H9 (cell line): Measurements from ENCODE around the gene GLCCI1. TPM values are rescaled to one million over a fixed set of nuclear protein-coding genes. Genes with fewer than 3 reads are reported as not detected.

Experiments
- DNase-seq: peaks from one replicate; pipeline ENCODE4 v3.0.0-alpha.2; 2017
- H2AFZ ChIP-seq: one replicate; pipeline ENCODE4 v1.6.1; 2013; ENCODE audit warnings: mild to moderate bottlenecking, low read length, control low read depth, moderate library complexity
- H2AK5ac ChIP-seq: 2 replicates; pipeline ENCODE4 v1.6.1; 2013; ENCODE audit warnings: low read length, control low read depth, mixed read lengths; ENCODE audit not compliant: insufficient read length
- H2BK120ac ChIP-seq: one replicate; pipeline ENCODE4 v1.6.1; 2013; ENCODE audit warnings: low read depth, mild to moderate bottlenecking, low read length, control low read depth, inconsistent platforms; ENCODE audit not compliant: poor library complexity, severe bottlenecking
- H2BK12ac ChIP-seq: 2 replicates; pipeline ENCODE4 v1.6.1; 2013; ENCODE audit warnings: low read length, control low read depth, mixed read lengths, low read depth; ENCODE audit not compliant: insufficient read length
- H2BK15ac ChIP-seq: 2 replicates; pipeline ENCODE4 v1.6.1; 2013; ENCODE audit warnings: low read depth, low read length, control low read depth
- H2BK20ac ChIP-seq: one replicate; pipeline ENCODE4 v1.6.1; 2013; ENCODE audit warnings: low read depth, mild to moderate bottlenecking, low read length, control low read depth, inconsistent platforms; ENCODE audit not compliant: poor library complexity, severe bottlenecking
- H2BK5ac ChIP-seq: 2 replicates; pipeline ENCODE4 v1.6.1; 2013; ENCODE audit warnings: low read length, control low read depth, mixed read lengths; ENCODE audit not compliant: insufficient read length
- H3K14ac ChIP-seq: 2 replicates; pipeline ENCODE4 v1.6.1; 2013; ENCODE audit warnings: low read length, control low read depth; ENCODE audit not compliant: insufficient read depth
- H3K18ac ChIP-seq: 2 replicates; pipeline ENCODE4 v1.6.1; 2013; ENCODE audit warnings: low read depth, mild to moderate bottlenecking, mixed read lengths, low read length, control low read depth; ENCODE audit not compliant: insufficient read length
- H3K23ac ChIP-seq: 2 replicates; pipeline ENCODE4 v1.6.1; 2013; ENCODE audit warnings: low read length, control low read depth, mixed read lengths, low read depth; ENCODE audit not compliant: insufficient read length
- H3K23me2 ChIP-seq: 2 replicates; pipeline ENCODE4 v1.6.1; 2013; ENCODE audit warnings: low read depth, mild to moderate bottlenecking, mixed read lengths, low read length, control low read depth; ENCODE audit not compliant: insufficient read length, poor library complexity, severe bottlenecking
- H3K27ac ChIP-seq: 2 replicates; pipeline ENCODE4 v1.5.1; 2013; ENCODE audit warnings: low read length, control low read depth, mixed read lengths, low read depth; ENCODE audit not compliant: insufficient read length
- H3K27me3 ChIP-seq: 2 replicates; pipeline ENCODE4 v1.6.1; 2013; ENCODE audit warnings: low read length, control low read depth, inconsistent platforms; ENCODE audit not compliant: insufficient read depth
- H3K4ac ChIP-seq: 2 replicates; pipeline ENCODE4 v1.6.1; 2013; ENCODE audit warnings: low read depth, mild to moderate bottlenecking, control low read depth, inconsistent platforms, low read length, moderate library complexity
- H3K4me1 ChIP-seq: 2 replicates; pipeline ENCODE4 v1.6.1; 2013; ENCODE audit warnings: low read length, control low read depth, inconsistent platforms; ENCODE audit not compliant: insufficient read depth
- H3K4me2 ChIP-seq: 2 replicates; pipeline ENCODE4 v1.6.1; 2013; ENCODE audit warnings: low read length, control low read depth, mixed read lengths; ENCODE audit not compliant: insufficient read length, insufficient read depth
- H3K56ac ChIP-seq: 2 replicates; pipeline ENCODE4 v1.6.1; 2013; ENCODE audit warnings: low read depth, mild to moderate bottlenecking, mixed read lengths, low read length, control low read depth; ENCODE audit not compliant: insufficient read length
- H3K79me1 ChIP-seq: 2 replicates; pipeline ENCODE4 v1.6.1; 2013; ENCODE audit warnings: low read depth, mild to moderate bottlenecking, moderate library complexity, low read length, control low read depth, inconsistent platforms; ENCODE audit not compliant: insufficient read depth, poor library complexity, severe bottlenecking
- H3K79me2 ChIP-seq: 2 replicates; pipeline ENCODE4 v1.6.1; 2013; ENCODE audit warnings: low read length, control low read depth, inconsistent platforms; ENCODE audit not compliant: insufficient read depth
- H3K9ac ChIP-seq: 2 replicates; pipeline ENCODE4 v1.6.1; 2013; ENCODE audit warnings: low read length, control low read depth, mixed read lengths; ENCODE audit not compliant: insufficient read length; ENCODE audit errors: extremely low read depth
- H3K9me3 ChIP-seq: one replicate; pipeline ENCODE4 v1.6.1; 2013; ENCODE audit warnings: low read depth, low read length, inconsistent platforms; ENCODE audit not compliant: control insufficient read depth
- H3T11ph ChIP-seq: one replicate; pipeline ENCODE4 v1.6.1; 2013; ENCODE audit warnings: mild to moderate bottlenecking, low read length, control low read depth, inconsistent platforms
- H4K20me1 ChIP-seq: one replicate; pipeline ENCODE4 v1.6.1; 2013; ENCODE audit not compliant: control insufficient read depth, insufficient read length, insufficient read depth
- H4K5ac ChIP-seq: 2 replicates; pipeline ENCODE4 v1.6.1; 2013; ENCODE audit warnings: low read depth, mild to moderate bottlenecking, mixed read lengths, low read length, control low read depth; ENCODE audit not compliant: insufficient read length
- H4K8ac ChIP-seq: replicated peaks from 2 replicates; pipeline ENCODE4 v1.6.1; 2013; ENCODE audit warnings: low read length, control low read depth, mixed read lengths, low read depth; ENCODE audit not compliant: insufficient read length
- H4K91ac ChIP-seq: 2 replicates; pipeline ENCODE4 v1.6.1; 2013; ENCODE audit warnings: low read depth, mild to moderate bottlenecking, moderate library complexity, mixed read lengths, low read length, control low read depth; ENCODE audit not compliant: insufficient read length
- H3K27ac Mint-ChIP-seq, 3 experiments: 2 replicates in 2 of 3; 3 replicates in 1 of 3; pipeline ENCODE4 v1.8.0; 2020 to 2021; ENCODE audit warnings: mixed read lengths in 3 of 3, mild to moderate bottlenecking in 1 of 3, moderate library complexity in 1 of 3
- H3K27me3 Mint-ChIP-seq: 2 replicates; pipeline ENCODE4 v1.8.0; 2021; ENCODE audit warnings: low read depth, mild to moderate bottlenecking, moderate library complexity, mixed read lengths
- H3K36me3 Mint-ChIP-seq, 3 experiments: 2 replicates in 2 of 3; 3 replicates in 1 of 3; pipeline ENCODE4 v1.8.0; 2020 to 2021; ENCODE audit warnings: low read depth in 3 of 3, mixed read lengths in 3 of 3; ENCODE audit not compliant: insufficient read depth in 1 of 3
- H3K4me1 Mint-ChIP-seq, 2 experiments: 2 replicates each; pipeline ENCODE4 v1.8.0; 2020; ENCODE audit warnings: mixed read lengths in 2 of 2
- H3K4me3 Mint-ChIP-seq, 2 experiments: 2 replicates in 1 of 2; 3 replicates in 1 of 2; pipeline ENCODE4 v1.8.0; 2020 to 2021; ENCODE audit warnings: mild to moderate bottlenecking in 2 of 2, mixed read lengths in 2 of 2, moderate library complexity in 1 of 2
- H3K9me3 Mint-ChIP-seq, 2 experiments: 2 replicates in 1 of 2; 3 replicates in 1 of 2; pipeline ENCODE4 v1.8.0; 2020; ENCODE audit warnings: mild to moderate bottlenecking in 2 of 2, mixed read lengths in 2 of 2, moderate library complexity in 1 of 2
- CTCF ChIP-seq: fragments of 200-600 bp; sonication (generic); conservative IDR thresholded peaks from 3 replicates; pipeline ENCODE4 v1.8.0; 2021; ENCODE audit warnings: antibody characterized with exemption, mild to moderate bottlenecking
- WGBS: extraction: QIAGEN DNeasy Blood & Tissue Kit; methylation state at CpG from one replicate; pipeline ENCODE4 v1.1.7; 2013; ENCODE audit warnings: missing lambda C conversion rate, low lambda C conversion rate, mixed read lengths; ENCODE audit not compliant: insufficient read length; ENCODE audit errors: extremely low coverage; 5-methylcytosine and 5-hydroxymethylcytosine counted together
- total RNA-seq: library from RNA; stranded (reverse); gene quantifications from 2 replicates; pipeline ENCODE4 v1.2.1, GENCODE V29; 2021

The GLCCI1 gene
- total RNA-seq, 1 experiment from 2014 or later = 19.1 TPM

GRCh38 chr7:7980134-7980533 is 11.5 kb downstream of the GLCCI1 start:
- H3K27me3 ChIP-seq = no peaks in the 10 kb centered on the region
- peaks cover 9 to 15% of the 10 kb centered on the region in 2 experiments for H3K4me1 Mint-ChIP-seq
- H2AK5ac ChIP-seq = no peak overlapping the region
- H3K4me3 Mint-ChIP-seq = no peak overlapping the region
- peaks cover 5% of the 10 kb centered on the region; the same call in 1 of the 2 replicates for H3K79me2 ChIP-seq
- H2BK20ac ChIP-seq = no peak overlapping the region
- H3K9ac ChIP-seq = no peak overlapping the region
- H3K56ac ChIP-seq = no peak overlapping the region
- DNase-seq = no peak
- H3K27ac Mint-ChIP-seq = no peak overlapping the region; a peak in 1 of 7 replicates
- no peaks in the 10 kb centered on the region for H3K9me3 ChIP-seq
- H3T11ph ChIP-seq = no peak overlapping the region
- H2AFZ ChIP-seq = no peak overlapping the region
- H3K4me1 ChIP-seq = no peaks in the 10 kb centered on the region
- H2BK12ac ChIP-seq = no peak overlapping the region
- H3K36me3 Mint-ChIP-seq = no peaks in the 10 kb centered on the region
- no peak overlapping the region for H3K14ac ChIP-seq
- H3K9me3 Mint-ChIP-seq = no peaks in the 10 kb centered on the region
- TF ChIP-seq CTCF = no peak
- no peaks in the 10 kb centered on the region for H3K27me3 Mint-ChIP-seq
- no peak overlapping the region for H4K8ac ChIP-seq
- H3K23me2 ChIP-seq = no peaks in the 10 kb centered on the region
- H3K18ac ChIP-seq = no peak overlapping the region
- no peaks in the 10 kb centered on the region for H3K79me1 ChIP-seq
- no peak overlapping the region for H3K4me2 ChIP-seq
- no peaks in the 10 kb centered on the region for H4K20me1 ChIP-seq
- no peak overlapping the region for H2BK120ac ChIP-seq
- H4K91ac ChIP-seq = no peak overlapping the region
- H3K4ac ChIP-seq = no peak overlapping the region
- no peak overlapping the region for H4K5ac ChIP-seq
- no CpG with 5 or more reads among the region's 2 CpGs for WGBS
- H2BK5ac ChIP-seq = no peak overlapping the region
- H2BK15ac ChIP-seq = no peak overlapping the region
- no peak overlapping the region for H3K23ac ChIP-seq
- no peak overlapping the region for H3K27ac ChIP-seq
